ENCODE data around the gene EGFR. TPM values are rescaled to one million over a fixed set of nuclear protein-coding genes. Genes with fewer than 3 reads are reported as not detected.
"Not testable (repeated sequence)": the region's sequence is repeated elsewhere in the genome, so short reads cannot be mapped to it uniquely, and the experiment has no call there.

EGFR gene
- total and polyA plus RNA-seq, 2 experiments from 2014 or later: 0.51 to 0.57 TPM

DNA sequence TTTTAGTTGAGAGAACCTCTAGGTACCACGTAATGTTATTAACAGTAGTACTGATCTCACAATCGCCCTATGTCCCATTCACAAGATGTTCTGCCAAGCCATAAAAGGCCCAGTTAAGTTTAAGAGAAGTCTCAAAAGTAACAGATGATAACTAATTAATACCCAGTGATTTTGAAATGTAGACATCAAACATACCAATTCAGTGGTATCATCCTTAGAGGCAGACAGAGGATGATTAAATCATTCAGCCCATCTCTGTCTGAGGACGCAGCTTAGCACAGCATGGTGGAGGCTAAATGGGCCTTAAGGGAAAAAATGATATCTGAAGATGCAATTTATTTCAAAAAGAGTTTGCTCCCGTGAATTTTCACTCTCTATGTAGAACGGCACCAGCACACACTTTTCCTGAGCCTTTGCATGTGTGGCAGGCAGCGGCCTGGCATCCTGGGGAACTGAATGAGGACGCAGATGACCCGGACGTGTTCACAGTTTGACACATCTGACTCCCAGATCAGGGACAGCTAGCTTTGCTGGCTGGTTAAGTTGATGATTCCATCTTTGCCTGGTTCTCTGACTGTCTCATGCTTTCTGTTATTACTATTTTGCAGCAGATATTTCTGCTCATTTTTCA, 13.4 kb downstream of the EGFR start:
- no peaks in the 10 kb centered on the region for H3K27me3 ChIP-seq
- no peaks in the 10 kb centered on the region for H3K9me3 ChIP-seq (ENCODE audit: low read depth)
- TF ChIP-seq, protein P1, sequence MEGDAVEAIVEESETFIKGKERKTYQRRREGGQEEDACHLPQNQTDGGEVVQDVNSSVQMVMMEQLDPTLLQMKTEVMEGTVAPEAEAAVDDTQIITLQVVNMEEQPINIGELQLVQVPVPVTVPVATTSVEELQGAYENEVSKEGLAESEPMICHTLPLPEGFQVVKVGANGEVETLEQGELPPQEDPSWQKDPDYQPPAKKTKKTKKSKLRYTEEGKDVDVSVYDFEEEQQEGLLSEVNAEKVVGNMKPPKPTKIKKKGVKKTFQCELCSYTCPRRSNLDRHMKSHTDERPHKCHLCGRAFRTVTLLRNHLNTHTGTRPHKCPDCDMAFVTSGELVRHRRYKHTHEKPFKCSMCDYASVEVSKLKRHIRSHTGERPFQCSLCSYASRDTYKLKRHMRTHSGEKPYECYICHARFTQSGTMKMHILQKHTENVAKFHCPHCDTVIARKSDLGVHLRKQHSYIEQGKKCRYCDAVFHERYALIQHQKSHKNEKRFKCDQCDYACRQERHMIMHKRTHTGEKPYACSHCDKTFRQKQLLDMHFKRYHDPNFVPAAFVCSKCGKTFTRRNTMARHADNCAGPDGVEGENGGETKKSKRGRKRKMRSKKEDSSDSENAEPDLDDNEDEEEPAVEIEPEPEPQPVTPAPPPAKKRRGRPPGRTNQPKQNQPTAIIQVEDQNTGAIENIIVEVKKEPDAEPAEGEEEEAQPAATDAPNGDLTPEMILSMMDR (IDR thresholded peaks at IDR 0.05; ENCODE audit: low read depth, low read length): no peak
- no peak overlapping the region for H3K4me3 ChIP-seq
- no peak for DNase-seq (ENCODE audit: low read depth in 1 of 2, low spot score in 1 of 2)
- H3K4me1 ChIP-seq (ENCODE audit: low read depth): no peaks in the 10 kb centered on the region
- no peaks in the 10 kb centered on the region for H3K36me3 ChIP-seq
- H3K27ac ChIP-seq: no peak overlapping the region

DNA sequence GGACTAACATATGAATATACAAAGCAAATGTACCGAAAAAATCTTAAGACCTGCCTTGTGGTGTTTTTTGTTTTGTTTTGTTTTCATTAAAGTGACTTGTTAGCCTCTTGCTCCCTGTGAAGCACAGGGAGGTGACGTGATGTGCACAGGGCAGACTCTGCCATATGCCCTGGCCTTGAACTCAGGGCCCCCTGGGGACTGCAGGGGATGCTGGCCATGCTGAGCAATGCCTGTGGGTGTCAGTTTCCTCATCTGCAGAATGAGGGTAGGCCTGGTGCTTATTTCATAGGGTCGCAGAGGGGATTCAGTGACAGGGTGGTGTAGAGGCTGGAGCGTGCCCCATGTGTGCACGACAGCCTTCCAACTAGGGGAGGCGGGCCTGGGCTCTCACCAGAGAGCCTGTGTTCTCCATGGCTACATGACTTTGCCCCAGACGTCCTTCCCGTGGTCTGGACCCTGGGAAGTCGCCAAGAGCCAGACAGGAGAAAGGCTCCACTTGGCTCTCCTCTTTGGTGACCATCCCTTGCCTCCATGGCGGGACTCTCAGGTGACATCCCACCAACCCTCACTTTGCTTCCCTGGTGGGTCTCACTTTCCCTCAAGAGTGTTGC, 14.5 kb downstream of the EGFR start:
- no peak for DNase-seq (ENCODE audit: low read depth in 1 of 2, low spot score in 1 of 2)
- H3K4me1 ChIP-seq (ENCODE audit: low read depth): no peaks in the 10 kb centered on the region
- no peaks in the 10 kb centered on the region for H3K27me3 ChIP-seq
- H3K36me3 ChIP-seq: no peaks in the 10 kb centered on the region
- TF ChIP-seq, protein P1 (IDR thresholded peaks at IDR 0.05; ENCODE audit: low read depth, low read length): no peak
- H3K27ac ChIP-seq: no peak overlapping the region
- no peak overlapping the region for H3K4me3 ChIP-seq
- no peaks in the 10 kb centered on the region for H3K9me3 ChIP-seq (ENCODE audit: low read depth)

DNA sequence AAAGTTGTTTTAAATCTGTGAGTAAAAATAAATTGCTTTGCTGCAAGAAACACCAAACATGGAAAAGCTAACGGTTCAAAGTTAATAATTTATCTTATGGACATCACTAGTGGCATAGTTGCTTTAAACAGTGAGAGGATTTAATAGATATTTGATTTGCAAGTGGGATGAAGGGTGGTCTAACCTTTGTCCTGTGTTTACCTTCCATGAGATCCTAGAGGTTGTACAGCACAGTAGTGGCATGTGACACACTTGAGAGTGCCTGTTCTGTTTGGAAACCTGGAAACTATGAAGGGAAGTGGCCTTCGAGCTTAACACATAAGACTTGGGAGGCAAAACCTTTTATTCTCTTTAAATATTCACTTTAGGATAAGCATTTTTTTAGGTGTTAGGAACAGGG, 16.0 kb downstream of the EGFR start:
- Histone ChIP-seq H3K9me3 (ENCODE audit: low read depth) (no peaks in the 10 kb centered on the region), H3K27ac (no peak overlapping the region), H3K36me3 (no peaks in the 10 kb centered on the region), H3K27me3 (no peaks in the 10 kb centered on the region), H3K4me3 (no peak overlapping the region), H3K4me1 (ENCODE audit: low read depth) (no peaks in the 10 kb centered on the region)
- TF ChIP-seq, protein P1 (IDR thresholded peaks at IDR 0.05; ENCODE audit: low read depth, low read length): no peak
- DNase-seq (ENCODE audit: low read depth in 1 of 2, low spot score in 1 of 2): no peak

DNA sequence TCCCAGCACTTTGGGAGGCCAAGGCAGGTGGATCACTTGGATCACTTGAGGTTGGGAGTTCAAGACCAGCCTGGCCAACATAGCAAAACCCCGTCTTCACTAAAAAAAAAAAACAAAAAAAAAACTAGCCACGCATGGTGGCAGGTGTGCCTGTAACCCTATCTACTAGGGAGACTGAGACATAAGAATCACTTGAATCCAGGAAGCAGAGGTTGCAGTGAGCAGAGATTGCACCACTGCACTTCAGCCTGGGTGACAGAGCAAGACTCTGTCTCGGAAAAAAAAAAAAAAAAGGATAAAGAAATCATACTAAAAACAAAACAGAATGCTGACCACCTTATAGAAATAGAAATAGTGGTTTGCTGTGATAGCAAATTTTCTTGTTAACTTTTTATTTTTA, 16.6 kb downstream of the EGFR start:
- not testable (repeated sequence) for H3K27me3 ChIP-seq; H3K27ac ChIP-seq; DNase-seq (ENCODE audit: low read depth in 1 of 2, low spot score in 1 of 2); H3K36me3 ChIP-seq; H3K4me3 ChIP-seq; H3K4me1 ChIP-seq (ENCODE audit: low read depth); H3K9me3 ChIP-seq (ENCODE audit: low read depth)

DNA sequence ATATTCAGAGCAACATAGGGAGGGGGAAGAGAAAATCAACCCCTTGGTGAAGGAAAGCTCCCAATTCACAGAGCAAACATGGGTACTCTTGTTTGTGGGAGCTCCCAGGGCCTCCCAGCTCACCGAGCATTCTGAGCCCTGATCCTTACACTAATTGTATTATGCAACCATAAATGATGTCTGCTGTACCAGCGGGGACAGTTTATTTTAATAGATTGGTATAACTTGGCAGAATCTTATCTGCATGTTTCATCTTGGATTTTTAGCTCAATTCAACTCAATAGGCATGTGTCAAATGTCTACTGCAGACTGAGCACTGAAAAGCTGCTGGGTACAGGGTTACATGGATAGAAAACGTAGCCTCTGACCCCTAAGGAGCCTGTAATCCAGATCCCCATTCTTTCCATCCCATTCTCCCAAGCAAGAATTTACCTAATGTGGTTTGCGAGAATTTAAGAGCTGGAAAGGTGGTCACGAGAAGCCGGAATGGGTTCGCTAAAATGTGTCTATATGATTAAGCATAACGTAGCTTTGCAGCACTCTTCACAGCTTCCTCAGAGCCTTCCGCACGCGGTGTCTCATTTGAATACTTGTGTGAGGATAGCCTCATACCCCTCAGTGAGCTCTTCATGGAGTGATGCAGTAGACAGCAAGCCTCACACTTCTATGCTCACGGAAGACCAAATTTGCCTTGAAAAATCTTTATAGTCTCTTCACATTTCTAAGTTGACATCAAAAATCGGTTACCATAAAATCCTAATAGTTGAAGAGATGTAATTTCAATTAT, 18.3 kb downstream of the EGFR start:
- Histone ChIP-seq H3K36me3 (no peaks in the 10 kb centered on the region), H3K27ac (no peak overlapping the region), H3K4me1 (ENCODE audit: low read depth) (no peaks in the 10 kb centered on the region), H3K4me3 (no peak overlapping the region), H3K27me3 (no peaks in the 10 kb centered on the region), H3K9me3 (ENCODE audit: low read depth) (no peaks in the 10 kb centered on the region)
- TF ChIP-seq, protein P1 (IDR thresholded peaks at IDR 0.05; ENCODE audit: low read depth, low read length): no peak
- no peak for DNase-seq (ENCODE audit: low read depth in 1 of 2, low spot score in 1 of 2)

All from cardiac muscle cell (in vitro differentiated cells and primary cell).